MCF 10A (cell line): ENCODE results near the gene CAMK4. TPM values are rescaled to one million over a fixed set of nuclear protein-coding genes. Genes with fewer than 3 reads are reported as not detected.

ENCODE experiments used
- BruUV-seq: library from RNA; stranded (reverse); fragments of 400-500 nt; replicated peaks from 2 replicates; lab custom pipeline; 2021; lab: Mats Ljungman, UMichigan
- CTCF ChIA-PET: fragments of 300-600 bp; sonication (Branson Sonifier 250); formaldehyde crosslinking; extraction: SDS; loops from one replicate; lab custom pipeline; 2021; ENCODE audit warnings: antibody characterized with exemption, inconsistent platforms; lab: Yijun Ruan, JAX
- POLR2A ChIA-PET: fragments of 300-600, 350-650 bp; sonication (Branson Sonifier 250); formaldehyde crosslinking; extraction: SDS; loops from one replicate; lab custom pipeline; 2020; ENCODE audit warnings: antibody characterized with exemption, inconsistent platforms; lab: Yijun Ruan, JAX
- DNase-seq: peaks from one replicate; pipeline ENCODE4 v3.0.0-alpha.2; 2018; ENCODE audit not compliant: unreplicated experiment
- H3K27ac Mint-ChIP-seq: one replicate; pipeline ENCODE4 v1.8.0; 2022; ENCODE audit warnings: mild to moderate bottlenecking, low read depth, mixed read lengths; ENCODE audit not compliant: unreplicated experiment
- H3K27me3 Mint-ChIP-seq: one replicate; pipeline ENCODE4 v1.8.0; 2022; ENCODE audit warnings: mixed read lengths; ENCODE audit not compliant: insufficient read depth, unreplicated experiment
- H3K36me3 Mint-ChIP-seq: one replicate; pipeline ENCODE4 v1.8.0; 2022; ENCODE audit warnings: mild to moderate bottlenecking, moderate library complexity, mixed read lengths; ENCODE audit not compliant: insufficient read depth, unreplicated experiment
- H3K4me1 Mint-ChIP-seq: one replicate; pipeline ENCODE4 v1.8.0; 2022; ENCODE audit warnings: mixed read lengths; ENCODE audit not compliant: insufficient read depth, unreplicated experiment
- H3K4me3 Mint-ChIP-seq: one replicate; pipeline ENCODE4 v1.8.0; 2022; ENCODE audit warnings: mild to moderate bottlenecking, moderate library complexity, mixed read lengths; ENCODE audit not compliant: unreplicated experiment
- H3K9me3 Mint-ChIP-seq: one replicate; pipeline ENCODE4 v1.8.0; 2022; ENCODE audit warnings: mixed read lengths; ENCODE audit not compliant: unreplicated experiment
- CTCF ChIP-seq: fragments of 200-600 bp; IDR thresholded peaks from one replicate; pipeline ENCODE4 v1.8.0; 2022; ENCODE audit warnings: antibody characterized with exemption, mild to moderate bottlenecking; ENCODE audit not compliant: unreplicated experiment
- intact Hi-C: fragments of 100-400 bp; cut with micrococcal nuclease; formaldehyde crosslinking; loops from 2 replicates; pipeline ENCODE4 v1.14.1; 2022
- total RNA-seq: library from RNA; stranded (reverse); gene quantifications from 2 replicates; pipeline ENCODE4 v1.2.3, GENCODE V29; 2022

Gene CAMK4
- total RNA-seq, 1 experiment from 2014 or later = 0.21 TPM

- Mint-ChIP-seq H3K36me3 (no peaks in the 10 kb centered on the region), H3K27me3 (no peaks in the 10 kb centered on the region), H3K4me1 (peaks cover 9% of the 10 kb centered on the region), H3K27ac (no peak overlapping the region), H3K4me3 (no peak overlapping the region), H3K9me3 (no peaks in the 10 kb centered on the region)
- TF ChIP-seq CTCF = no peak
- ChIA-PET POLR2A (no interaction called here), CTCF (interaction anchor here (0.6 kb wide), 1 partner anchor 33 kb away, joined by 3 read pairs; no protein-coding TSS in a partner anchor)
- intact Hi-C loops = no loop called here
- BruUV-seq = no TSS peak
- DNase-seq = peak; percentile 54
Observed at GRCh38 chr5:111261610-111262009, 37.4 kb downstream of the CAMK4 start.

DNA sequence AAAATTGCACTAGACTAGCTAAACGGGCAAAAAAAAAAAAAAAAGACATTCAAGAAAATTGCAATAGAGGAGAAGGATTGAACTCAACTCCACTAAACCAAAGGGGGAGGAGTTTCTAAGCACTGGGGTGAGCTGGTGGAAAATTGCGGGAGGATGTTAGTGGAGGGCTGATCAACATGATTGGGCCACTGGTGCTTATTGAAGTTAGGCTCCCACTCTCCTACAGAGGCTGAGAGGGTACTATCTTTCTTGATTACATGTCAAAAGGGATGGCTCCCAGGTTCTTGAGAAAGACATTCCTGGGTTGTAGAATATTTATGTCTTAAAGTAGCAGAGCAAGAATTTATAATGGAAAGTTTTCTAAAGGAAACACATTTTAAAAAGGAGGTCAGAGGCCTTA lies 38.0 kb downstream of the CAMK4 start:
- H3K27ac Mint-ChIP-seq = no peak overlapping the region
- H3K27me3 Mint-ChIP-seq = no peaks in the 10 kb centered on the region
- no peaks in the 10 kb centered on the region for H3K9me3 Mint-ChIP-seq
- no peak for TF ChIP-seq CTCF
- ChIA-PET POLR2A (no interaction called here), CTCF (interaction anchor here (0.6 kb wide), 1 partner anchor 33 kb away, joined by 3 read pairs; no protein-coding TSS in a partner anchor)
- H3K36me3 Mint-ChIP-seq = no peaks in the 10 kb centered on the region
- intact Hi-C loops = no loop called here
- H3K4me1 Mint-ChIP-seq = peaks cover 14% of the 10 kb centered on the region
- no TSS peak for BruUV-seq
- no peak overlapping the region for H3K4me3 Mint-ChIP-seq
- no peak for DNase-seq

- Mint-ChIP-seq H3K9me3 (no peaks in the 10 kb centered on the region), H3K27ac (no peak overlapping the region), H3K36me3 (no peaks in the 10 kb centered on the region), H3K4me3 (no peak overlapping the region), H3K4me1 (peaks cover 14% of the 10 kb centered on the region), H3K27me3 (no peaks in the 10 kb centered on the region)
- intact Hi-C loops = no loop called here
- DNase-seq = no peak
- no TSS peak for BruUV-seq
- TF ChIP-seq CTCF = no peak
- ChIA-PET POLR2A (interaction anchor here (0.8 kb wide), 1 partner anchor 11 kb away, joined by 3 read pairs; no protein-coding TSS in a partner anchor), CTCF (interaction anchor here (1.3 kb wide), 1 partner anchor 15 kb away, joined by 5 read pairs; no protein-coding TSS in a partner anchor)
Observed at GRCh38 chr5:111262815-111263214, 38.6 kb downstream of the CAMK4 start.

- Mint-ChIP-seq H3K36me3 (no peaks in the 10 kb centered on the region), H3K4me1 (peaks cover 14% of the 10 kb centered on the region), H3K4me3 (no peak overlapping the region), H3K9me3 (no peaks in the 10 kb centered on the region), H3K27me3 (no peaks in the 10 kb centered on the region), H3K27ac (no peak overlapping the region)
- peak; percentile 90 for DNase-seq
- no peak for TF ChIP-seq CTCF
- ChIA-PET CTCF (no interaction called here), POLR2A (interaction anchor here (0.7 to 1.4 kb wide), 2 partner anchors 13 to 42 kb away, joined by 3 to 4 read pairs; partner anchors contain the start of gene CAMK4)
- intact Hi-C loops = no loop called here
- BruUV-seq = no TSS peak
Observed at GRCh38 chr5:111266491-111266890, 42.3 kb downstream of the CAMK4 start.
